ENCODE data around the gene MME. TPM values are rescaled to one million over a fixed set of nuclear protein-coding genes. Genes with fewer than 3 reads are reported as not detected.

The MME gene
- total RNA-seq, 1 donor = 479 TPM

DNA sequence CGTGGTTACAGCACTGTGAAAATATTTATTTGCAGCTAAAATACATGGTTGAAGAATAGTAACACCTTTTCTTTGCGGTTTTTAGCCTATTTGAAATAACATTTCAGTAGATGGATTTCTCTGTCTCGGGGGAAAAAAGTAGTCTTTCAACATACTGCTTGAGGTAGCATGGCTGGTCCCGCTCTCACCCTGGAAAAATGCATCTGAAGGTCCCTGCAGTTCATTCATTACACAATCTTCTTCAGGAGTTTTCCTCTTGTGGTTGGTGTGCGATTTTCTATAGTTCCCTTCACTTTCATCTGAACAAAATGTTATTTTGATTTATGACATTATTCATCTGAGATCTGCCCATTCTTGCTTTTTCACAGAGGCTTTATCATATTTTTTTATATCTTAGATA, 137.5 kb downstream of the MME start:
- DNase-seq (ENCODE audit: low read depth) = peak; percentile 73
- TF ChIP-seq, protein P1, sequence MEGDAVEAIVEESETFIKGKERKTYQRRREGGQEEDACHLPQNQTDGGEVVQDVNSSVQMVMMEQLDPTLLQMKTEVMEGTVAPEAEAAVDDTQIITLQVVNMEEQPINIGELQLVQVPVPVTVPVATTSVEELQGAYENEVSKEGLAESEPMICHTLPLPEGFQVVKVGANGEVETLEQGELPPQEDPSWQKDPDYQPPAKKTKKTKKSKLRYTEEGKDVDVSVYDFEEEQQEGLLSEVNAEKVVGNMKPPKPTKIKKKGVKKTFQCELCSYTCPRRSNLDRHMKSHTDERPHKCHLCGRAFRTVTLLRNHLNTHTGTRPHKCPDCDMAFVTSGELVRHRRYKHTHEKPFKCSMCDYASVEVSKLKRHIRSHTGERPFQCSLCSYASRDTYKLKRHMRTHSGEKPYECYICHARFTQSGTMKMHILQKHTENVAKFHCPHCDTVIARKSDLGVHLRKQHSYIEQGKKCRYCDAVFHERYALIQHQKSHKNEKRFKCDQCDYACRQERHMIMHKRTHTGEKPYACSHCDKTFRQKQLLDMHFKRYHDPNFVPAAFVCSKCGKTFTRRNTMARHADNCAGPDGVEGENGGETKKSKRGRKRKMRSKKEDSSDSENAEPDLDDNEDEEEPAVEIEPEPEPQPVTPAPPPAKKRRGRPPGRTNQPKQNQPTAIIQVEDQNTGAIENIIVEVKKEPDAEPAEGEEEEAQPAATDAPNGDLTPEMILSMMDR (IDR thresholded peaks at IDR 0.05; ENCODE audit: insufficient read depth, low read depth, low read length) = no peak
- H3K4me3 ChIP-seq (ENCODE audit: low read depth, low read length) = no peak overlapping the region

DNA sequence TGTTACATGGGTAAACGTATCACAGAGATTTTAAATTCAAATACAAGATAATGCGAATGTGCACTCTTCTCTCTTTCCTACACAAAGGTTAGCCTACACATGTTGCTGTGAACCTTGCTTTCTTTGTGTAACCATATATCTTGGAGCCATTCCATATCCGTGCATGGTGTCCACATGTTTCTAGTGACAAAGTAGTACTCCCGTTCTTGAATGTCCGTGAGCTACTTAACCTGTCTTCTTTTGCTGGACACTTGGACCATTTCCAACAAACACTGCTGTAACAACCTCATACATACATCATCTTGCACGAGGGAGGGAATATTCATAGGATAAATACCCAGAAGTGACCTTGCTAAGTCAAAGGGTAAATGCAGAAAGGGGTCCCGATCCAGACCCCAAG, 138.3 kb downstream of the MME start:
- no peak overlapping the region for H3K4me3 ChIP-seq (ENCODE audit: low read depth, low read length)
- no peak for DNase-seq (ENCODE audit: low read depth)
- TF ChIP-seq, protein P1 (IDR thresholded peaks at IDR 0.05; ENCODE audit: insufficient read depth, low read depth, low read length) = no peak

DNA sequence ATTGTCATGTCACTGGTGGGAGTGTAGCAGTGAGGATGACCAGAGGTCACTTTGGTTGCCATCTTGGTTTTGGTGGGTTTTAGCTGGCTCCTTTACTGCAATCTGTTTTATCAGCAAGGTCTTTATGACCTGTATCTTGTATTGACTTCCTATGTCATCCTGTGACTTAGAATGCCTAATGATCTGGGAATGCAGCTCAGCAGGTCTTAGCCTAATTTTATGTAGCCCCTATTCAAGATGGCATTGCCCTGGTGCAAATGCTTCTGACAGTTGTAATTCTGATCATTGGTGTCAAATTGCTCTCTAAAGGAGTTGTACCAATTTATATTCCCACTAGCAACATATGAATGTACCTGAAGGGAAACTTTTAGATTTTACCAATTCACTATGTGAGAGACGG, 139.0 kb downstream of the MME start:
- no peak for DNase-seq (ENCODE audit: low read depth)
- H3K4me3 ChIP-seq (ENCODE audit: low read depth, low read length) = no peak overlapping the region
- TF ChIP-seq, protein P1 (IDR thresholded peaks at IDR 0.05; ENCODE audit: insufficient read depth, low read depth, low read length) = no peak

DNA sequence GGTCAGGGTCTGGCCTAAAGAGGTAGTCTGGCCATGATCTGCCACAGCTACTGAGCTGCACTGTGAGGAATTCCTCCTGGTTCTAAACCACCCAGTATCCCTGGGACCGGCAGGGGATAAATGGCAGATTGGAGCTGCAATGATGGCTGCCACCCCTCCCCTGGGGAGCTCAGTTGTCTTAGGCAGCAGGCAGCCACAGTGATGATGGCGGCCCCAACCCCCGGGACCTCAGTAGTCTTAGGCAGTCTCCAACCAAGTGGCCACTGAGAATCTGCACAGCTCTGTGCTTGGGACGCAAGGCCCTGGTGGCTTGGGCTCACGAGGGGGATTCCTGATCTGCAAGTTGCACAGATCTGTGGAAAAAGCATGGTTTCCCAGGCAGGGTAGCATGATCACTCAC, 145.3 kb downstream of the MME start:
- TF ChIP-seq, protein P1 (IDR thresholded peaks at IDR 0.05; ENCODE audit: insufficient read depth, low read depth, low read length) = no peak
- H3K4me3 ChIP-seq (ENCODE audit: low read depth, low read length) = no peak overlapping the region
- DNase-seq (ENCODE audit: low read depth) = no peak

DNA sequence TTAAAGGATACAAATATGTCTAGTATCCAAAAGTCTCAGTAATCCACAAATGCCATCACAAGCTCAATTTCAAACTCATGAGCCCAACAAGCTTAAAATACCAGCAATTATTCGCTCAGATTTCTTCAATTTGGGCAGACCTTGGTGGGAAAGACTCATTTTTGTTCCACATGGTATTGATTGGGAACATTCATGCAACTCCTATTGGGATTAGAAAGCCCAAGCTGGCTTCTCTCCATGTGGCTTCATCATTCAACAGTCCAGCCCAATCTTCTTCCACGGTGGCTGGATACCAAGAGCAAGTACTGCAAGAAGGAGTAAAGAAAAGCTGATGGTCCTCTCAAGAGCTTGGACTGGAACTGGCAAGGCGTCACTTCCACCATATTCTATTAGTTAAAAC, 147.0 kb downstream of the MME start:
- no peak overlapping the region for H3K4me3 ChIP-seq (ENCODE audit: low read depth, low read length)
- no peak for DNase-seq (ENCODE audit: low read depth)
- TF ChIP-seq, protein P1 (IDR thresholded peaks at IDR 0.05; ENCODE audit: insufficient read depth, low read depth, low read length) = no peak

DNA sequence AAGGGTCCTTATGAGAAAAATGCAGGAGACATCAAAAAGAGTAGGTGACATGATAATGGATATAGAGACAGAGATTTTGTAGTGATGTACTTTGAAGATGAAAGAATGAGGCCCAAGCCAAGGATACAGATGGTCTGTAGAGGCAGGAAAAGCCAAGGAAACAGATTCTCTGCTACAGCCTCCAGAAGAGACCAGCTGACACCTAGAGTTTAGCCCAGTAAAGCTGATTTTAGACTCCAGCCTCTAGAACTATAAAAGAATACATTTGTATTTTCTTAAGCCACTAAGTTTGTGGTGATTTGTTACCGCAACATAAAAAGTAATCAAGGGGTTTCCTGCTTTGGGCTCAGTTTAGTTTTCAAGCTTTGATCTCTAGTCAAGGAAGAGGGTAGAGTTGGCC, 148.6 kb downstream of the MME start:
- H3K4me3 ChIP-seq (ENCODE audit: low read depth, low read length) = no peak overlapping the region
- TF ChIP-seq, protein P1 (IDR thresholded peaks at IDR 0.05; ENCODE audit: insufficient read depth, low read depth, low read length) = no peak
- no peak for DNase-seq (ENCODE audit: low read depth)

DNA sequence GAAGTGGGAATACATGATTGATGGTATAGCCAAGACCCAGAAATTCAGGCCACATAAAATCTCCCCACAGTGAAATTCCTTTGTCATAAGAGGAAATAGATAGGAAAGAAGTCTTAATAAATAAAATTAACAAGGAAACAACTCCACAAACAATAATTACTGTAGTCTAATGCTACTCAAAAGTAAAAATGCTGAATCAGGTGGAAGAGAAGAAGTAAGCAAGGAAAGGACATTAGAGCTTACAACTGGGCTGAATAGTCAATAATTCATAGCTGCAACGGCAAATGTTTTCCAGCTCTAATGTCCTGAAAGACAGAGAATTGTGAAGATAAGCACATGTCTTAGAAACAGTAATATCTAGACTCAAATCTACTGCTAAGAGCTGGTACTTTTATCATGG, 149.0 kb downstream of the MME start:
- TF ChIP-seq, protein P1 (IDR thresholded peaks at IDR 0.05; ENCODE audit: insufficient read depth, low read depth, low read length) = no peak
- no peak overlapping the region for H3K4me3 ChIP-seq (ENCODE audit: low read depth, low read length)
- no peak for DNase-seq (ENCODE audit: low read depth)
